HUDEP-2 (cell line): ENCODE data around the gene ZNF20.
A peak's percentile ranks its signal among the peaks of the same experiment; 100 is the strongest.
"Not testable (repeated sequence)": the region's sequence is repeated elsewhere in the genome, so short reads cannot be mapped to it uniquely, and the experiment has no call there.

ENCODE experiments used
- DNase-seq, 76 experiments: peaks; one replicate each; lab custom pipeline; 2025; ENCODE audit not compliant: unreplicated experiment in 76 of 76; lab: John Stamatoyannopoulos, UW

Gene ZNF20

GRCh38 chr19:12113121-12113520, 27.0 kb downstream of the ZNF20 start:
- DNase-seq, result no peak

GRCh38 chr19:12112701-12113100, 27.4 kb downstream of the ZNF20 start:
- no peak for DNase-seq

DNA sequence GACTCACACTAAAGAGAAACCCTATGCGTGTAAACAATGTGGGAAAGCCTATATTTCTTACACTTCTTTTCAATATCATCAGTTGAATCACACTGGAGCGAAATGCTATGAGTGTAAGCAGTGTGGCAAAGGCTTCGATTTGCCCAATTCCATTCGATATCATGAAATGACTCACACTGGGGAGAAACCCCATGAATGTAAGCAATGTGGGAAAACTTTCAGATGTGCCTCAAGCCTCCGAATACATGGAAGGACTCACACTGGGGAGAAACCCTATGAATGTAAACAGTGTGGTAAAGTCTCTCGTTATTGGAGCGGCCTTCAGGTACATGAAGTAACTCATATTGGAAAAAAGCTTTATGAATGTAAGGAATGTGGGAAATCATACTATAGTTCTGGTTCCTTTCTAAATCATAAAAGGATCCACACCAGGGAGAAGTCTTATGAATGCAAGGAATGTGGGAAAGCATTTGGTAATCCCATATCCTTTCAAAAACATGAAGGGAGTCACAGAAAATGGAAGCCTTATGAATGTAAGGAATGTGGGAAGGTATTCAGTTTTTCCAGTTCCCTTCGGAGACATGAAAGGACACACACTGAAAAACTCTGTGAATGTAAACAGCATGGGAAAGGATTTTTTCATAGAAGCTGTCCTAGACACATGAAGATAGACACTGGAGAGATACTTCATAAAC, 28.1 kb downstream of the ZNF20 start:
- no peak for DNase-seq

DNA sequence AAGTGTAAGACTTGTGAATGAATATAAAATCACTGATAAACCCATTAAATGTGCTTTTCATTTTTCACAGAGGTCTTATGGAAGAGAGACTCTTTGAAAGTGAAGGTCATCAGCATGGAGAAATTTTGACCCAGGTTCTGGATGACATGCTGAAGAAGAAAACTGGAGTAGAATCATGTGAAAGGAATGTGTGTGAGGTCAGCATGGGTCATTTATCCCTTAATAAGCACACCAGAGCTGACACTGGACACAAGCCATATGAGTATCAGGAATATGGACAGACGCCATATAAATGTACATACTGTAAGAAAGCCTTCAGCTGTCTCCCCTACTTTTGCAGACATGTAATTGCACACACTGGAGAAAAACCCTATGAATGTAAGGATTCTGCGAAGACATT, 29.0 kb downstream of the ZNF20 start:
- DNase-seq, result no peak

GRCh38 chr19:12103909-12104308, 36.2 kb downstream of the ZNF20 start:
- not testable (repeated sequence) for DNase-seq

DNA sequence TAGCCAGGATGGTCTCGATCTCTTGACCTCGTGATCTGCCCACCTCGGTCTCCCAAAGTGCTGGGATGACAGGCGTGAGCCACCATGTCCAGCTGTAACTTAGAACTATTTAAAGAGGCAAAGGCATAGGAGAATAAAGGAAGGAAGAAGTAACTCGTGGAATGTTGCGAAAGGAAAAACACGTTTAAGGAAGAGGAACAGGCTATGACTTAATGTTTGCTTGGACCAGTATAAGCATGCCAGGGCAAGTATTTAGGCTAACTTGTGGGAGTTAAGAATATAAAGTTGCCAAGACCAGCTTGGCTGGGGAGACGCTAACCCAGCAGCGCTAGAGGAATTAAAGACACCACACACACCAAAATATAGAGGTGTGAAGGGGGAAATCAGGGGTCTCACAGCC, 42.1 kb downstream of the ZNF20 start:
- DNase-seq, result no peak

GRCh38 chr19:12095111-12095790, 44.9 kb downstream of the ZNF20 start:
- no peak for DNase-seq

DNA sequence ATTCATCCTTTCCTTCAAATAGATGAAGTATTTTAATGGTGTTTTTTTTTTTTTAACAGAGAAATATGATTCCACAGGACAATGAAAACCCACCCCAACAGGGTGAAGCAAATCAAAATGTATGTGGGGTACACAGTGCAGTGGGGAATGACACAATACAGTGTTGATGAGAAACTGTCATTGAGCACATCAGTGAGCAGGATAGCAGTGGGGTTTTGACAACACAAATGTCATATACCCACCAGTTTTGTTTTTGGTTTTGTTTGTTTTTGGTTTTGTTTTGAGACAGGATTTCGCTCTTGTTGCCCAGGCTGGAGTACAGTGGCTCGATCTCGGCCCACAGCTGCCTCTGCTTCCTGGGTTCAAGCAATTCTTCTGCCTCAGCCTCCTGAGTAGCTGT, 46.4 kb downstream of the ZNF20 start:
- no peak for DNase-seq

GRCh38 chr19:12092956-12093355, 47.2 kb downstream of the ZNF20 start:
- DNase-seq, result no peak

- peak in 64 of 76 experiments; percentile 9 to 92 (median 74) for DNase-seq
Measured at GRCh38 chr19:12092065-12092867, 47.9 kb downstream of the ZNF20 start.

GRCh38 chr19:12090807-12091206, 49.3 kb downstream of the ZNF20 start:
- peak in 48 of 76 experiments; percentile 0 to 69 (median 40) for DNase-seq

- no peak for DNase-seq
Measured at GRCh38 chr19:12085074-12085818, 54.9 kb downstream of the ZNF20 start.

DNA sequence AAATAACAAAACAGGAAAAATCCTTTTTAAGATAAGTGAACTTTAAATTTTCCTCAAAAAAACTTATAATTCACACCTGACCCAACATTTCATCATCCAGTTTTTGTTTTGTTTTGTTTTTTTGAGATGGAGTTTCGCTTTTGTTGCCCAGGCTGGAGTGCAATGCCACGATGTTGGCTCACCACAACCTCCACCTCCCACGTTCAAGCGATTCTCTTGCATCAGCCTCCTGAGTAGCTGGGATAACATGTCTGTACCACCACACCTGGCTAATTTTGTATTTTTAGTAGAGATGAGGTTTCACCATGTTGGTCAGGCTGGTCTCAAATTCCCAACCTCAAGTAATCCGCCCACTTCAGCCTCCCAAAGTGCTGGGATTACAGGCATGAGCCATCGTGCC, 56.8 kb downstream of the ZNF20 start:
- not testable (repeated sequence) for DNase-seq
